GM12892 (cell line): ENCODE measurements around the gene ADCY7.

Source experiments
- POLR2A ChIP-seq: IDR thresholded peaks from 2 replicates; pipeline ENCODE4 v1.6.1; 2011; ENCODE audit warnings: low read depth, low read length, control low read depth
- TAF1 ChIP-seq: IDR thresholded peaks from 2 replicates; pipeline ENCODE4 v1.6.1; 2011; ENCODE audit warnings: low read depth, mild to moderate bottlenecking, control low read depth, low read length, borderline replicate concordance

DNA sequence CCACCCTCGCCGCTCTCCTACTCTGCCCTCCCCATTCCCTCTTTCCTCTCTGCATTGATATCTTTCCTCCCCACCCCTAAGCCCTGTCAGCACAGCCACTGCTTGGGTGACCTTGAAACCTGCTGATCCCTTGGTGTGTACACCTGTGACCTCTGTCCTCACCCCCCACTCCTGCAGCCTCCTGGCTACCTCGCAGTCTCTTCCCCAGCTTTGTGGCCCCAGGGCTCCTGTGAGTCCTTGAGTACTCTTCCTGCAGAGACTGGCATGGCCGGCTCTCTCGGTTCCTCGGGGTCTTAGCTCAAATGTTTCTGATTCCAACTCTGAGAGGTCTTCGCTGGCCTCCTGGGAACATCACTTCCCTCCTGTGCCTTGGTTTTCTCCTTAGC, 31.7 kb downstream of the ADCY7 start:
- TF ChIP-seq POLR2A, result no peak
- no peak for TF ChIP-seq TAF1
